Measurements from ENCODE around the gene LY6G6F.

DNA sequence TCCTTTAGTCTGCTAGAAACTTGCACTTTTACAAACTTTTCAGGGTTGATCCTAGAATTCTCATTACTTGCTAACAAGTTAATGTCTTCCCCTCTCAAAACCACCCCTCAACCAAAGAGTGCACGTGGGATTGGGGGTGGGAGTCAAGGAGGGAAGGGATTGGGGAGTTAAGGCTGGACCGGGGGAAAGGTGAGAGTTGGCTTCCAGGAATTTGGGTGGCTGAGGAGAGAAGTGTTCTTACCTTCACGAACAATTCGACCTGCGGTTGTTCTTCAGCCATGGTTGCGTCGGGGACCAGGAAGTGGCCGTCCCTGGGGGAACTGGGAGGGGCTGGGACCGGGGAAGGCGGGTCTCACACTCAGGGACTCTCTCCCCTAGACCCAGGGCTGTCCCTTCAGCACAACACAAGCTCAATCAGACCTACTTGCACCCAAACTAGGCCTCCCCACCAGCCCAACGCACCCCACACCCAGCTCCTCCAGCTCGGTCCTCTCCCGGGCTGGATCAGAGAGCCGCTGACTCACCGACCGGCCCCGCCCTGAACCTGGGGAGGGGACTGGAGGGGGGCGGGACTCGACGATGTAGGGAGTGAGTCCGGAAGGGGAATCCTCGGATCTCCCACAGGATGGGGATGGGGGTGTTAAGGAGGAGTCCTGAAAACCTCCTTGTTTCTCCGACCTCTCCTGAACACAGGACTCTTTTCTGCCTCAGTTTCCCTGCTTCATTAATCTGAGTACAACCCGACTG, 29.5 kb downstream of the LY6G6F start, which contains the start of gene CLIC1:
- peak; percentile 97 to 98 (median 98) for TF ChIP-seq POLR2AphosphoS5 (IDR thresholded peaks at IDR 0.05)
- TF ChIP-seq, protein P1, sequence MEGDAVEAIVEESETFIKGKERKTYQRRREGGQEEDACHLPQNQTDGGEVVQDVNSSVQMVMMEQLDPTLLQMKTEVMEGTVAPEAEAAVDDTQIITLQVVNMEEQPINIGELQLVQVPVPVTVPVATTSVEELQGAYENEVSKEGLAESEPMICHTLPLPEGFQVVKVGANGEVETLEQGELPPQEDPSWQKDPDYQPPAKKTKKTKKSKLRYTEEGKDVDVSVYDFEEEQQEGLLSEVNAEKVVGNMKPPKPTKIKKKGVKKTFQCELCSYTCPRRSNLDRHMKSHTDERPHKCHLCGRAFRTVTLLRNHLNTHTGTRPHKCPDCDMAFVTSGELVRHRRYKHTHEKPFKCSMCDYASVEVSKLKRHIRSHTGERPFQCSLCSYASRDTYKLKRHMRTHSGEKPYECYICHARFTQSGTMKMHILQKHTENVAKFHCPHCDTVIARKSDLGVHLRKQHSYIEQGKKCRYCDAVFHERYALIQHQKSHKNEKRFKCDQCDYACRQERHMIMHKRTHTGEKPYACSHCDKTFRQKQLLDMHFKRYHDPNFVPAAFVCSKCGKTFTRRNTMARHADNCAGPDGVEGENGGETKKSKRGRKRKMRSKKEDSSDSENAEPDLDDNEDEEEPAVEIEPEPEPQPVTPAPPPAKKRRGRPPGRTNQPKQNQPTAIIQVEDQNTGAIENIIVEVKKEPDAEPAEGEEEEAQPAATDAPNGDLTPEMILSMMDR (IDR thresholded peaks at IDR 0.05): no peak
- peak; percentile 98 for TF ChIP-seq POLR2A (IDR thresholded peaks at IDR 0.05)
- no peak for TF ChIP-seq EP300 (IDR thresholded peaks at IDR 0.05; ENCODE audit: low read depth)

All from transverse colon (tissue), 4 donors.